Measurements from ENCODE around the gene OR1L8.

Gene OR1L8

DNA sequence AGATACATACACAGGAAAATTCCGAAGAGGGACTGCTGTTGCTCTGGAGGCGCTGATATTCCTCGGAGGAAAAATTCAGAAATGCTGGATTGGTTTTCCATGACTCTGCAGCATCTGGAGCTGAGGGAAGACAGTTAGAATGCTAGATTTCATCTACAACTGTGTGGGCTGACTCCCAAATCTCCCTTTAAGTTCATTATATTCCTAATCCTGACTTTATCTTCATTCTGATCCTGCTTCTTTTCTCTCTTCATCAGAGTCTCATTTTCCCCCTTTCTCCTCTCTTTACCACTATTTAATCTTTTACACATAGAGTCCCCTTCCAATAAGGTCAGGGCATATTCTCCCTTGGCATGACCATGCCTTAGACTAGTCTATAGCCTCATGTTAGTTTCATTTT, 56.0 kb downstream of the OR1L8 start, which contains the start of gene OR1N1:
TSS of gene OR1N1 (minus strand) at position 101 of the 400 bp plus-strand sequence. CDS start at position 101, 0 bp downstream.
- Histone ChIP-seq H3K4me3 (ENCODE audit: low read length) (no peak within 1 kb of the TSS), H3K9me2 (replicated peaks; ENCODE audit: control insufficient read depth, low read length) (no peaks in the 10 kb centered on the region), H3K27me3 (ENCODE audit: control insufficient read depth, low read length) (peaks cover 15% of the 10 kb centered on the region), H3K4me1 (ENCODE audit: control insufficient read depth, low read length) (no peaks in the 10 kb centered on the region), H3K4me2 (ENCODE audit: low read length) (no peak within 1 kb of the TSS), H3K9me3 (ENCODE audit: control insufficient read depth, insufficient read depth, low read length) (no peaks in the 10 kb centered on the region), H3K36me3 (ENCODE audit: control insufficient read depth, low read length) (no peaks in the 10 kb centered on the region), H3F3A (ENCODE audit: control insufficient read depth, insufficient read depth) (no peaks in the 10 kb centered on the region), H3K79me2 (ENCODE audit: control insufficient read depth, low read length) (no peaks in the 10 kb centered on the region), H3K27ac (ENCODE audit: low read depth, low read length) (no peak within 1 kb of the TSS), H4K20me1 (ENCODE audit: control insufficient read depth, insufficient read depth, low read depth, low read length) (no peaks in the 10 kb centered on the region)
- TF ChIP-seq EZH2phosphoT487 (IDR thresholded peaks at IDR 0.05; ENCODE audit: borderline replicate concordance, low read length) = no peak
- TF ChIP-seq, protein P1, sequence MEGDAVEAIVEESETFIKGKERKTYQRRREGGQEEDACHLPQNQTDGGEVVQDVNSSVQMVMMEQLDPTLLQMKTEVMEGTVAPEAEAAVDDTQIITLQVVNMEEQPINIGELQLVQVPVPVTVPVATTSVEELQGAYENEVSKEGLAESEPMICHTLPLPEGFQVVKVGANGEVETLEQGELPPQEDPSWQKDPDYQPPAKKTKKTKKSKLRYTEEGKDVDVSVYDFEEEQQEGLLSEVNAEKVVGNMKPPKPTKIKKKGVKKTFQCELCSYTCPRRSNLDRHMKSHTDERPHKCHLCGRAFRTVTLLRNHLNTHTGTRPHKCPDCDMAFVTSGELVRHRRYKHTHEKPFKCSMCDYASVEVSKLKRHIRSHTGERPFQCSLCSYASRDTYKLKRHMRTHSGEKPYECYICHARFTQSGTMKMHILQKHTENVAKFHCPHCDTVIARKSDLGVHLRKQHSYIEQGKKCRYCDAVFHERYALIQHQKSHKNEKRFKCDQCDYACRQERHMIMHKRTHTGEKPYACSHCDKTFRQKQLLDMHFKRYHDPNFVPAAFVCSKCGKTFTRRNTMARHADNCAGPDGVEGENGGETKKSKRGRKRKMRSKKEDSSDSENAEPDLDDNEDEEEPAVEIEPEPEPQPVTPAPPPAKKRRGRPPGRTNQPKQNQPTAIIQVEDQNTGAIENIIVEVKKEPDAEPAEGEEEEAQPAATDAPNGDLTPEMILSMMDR (IDR thresholded peaks at IDR 0.05; ENCODE audit: low read depth, low read length, poor library complexity, severe bottlenecking) = no peak

- TF ChIP-seq, protein P1 (IDR thresholded peaks at IDR 0.05; ENCODE audit: low read depth, low read length, poor library complexity, severe bottlenecking) = no peak
- TF ChIP-seq EZH2phosphoT487 (IDR thresholded peaks at IDR 0.05; ENCODE audit: borderline replicate concordance, low read length) = no peak
- Histone ChIP-seq H3K9me2 (replicated peaks; ENCODE audit: control insufficient read depth, low read length) (no peaks in the 10 kb centered on the region), H3K27ac (ENCODE audit: low read depth, low read length) (no peak overlapping the region), H4K20me1 (ENCODE audit: control insufficient read depth, insufficient read depth, low read depth, low read length) (no peaks in the 10 kb centered on the region), H3K4me2 (ENCODE audit: low read length) (no peak overlapping the region), H3K4me3 (ENCODE audit: low read length) (no peak overlapping the region), H3K36me3 (ENCODE audit: control insufficient read depth, low read length) (no peaks in the 10 kb centered on the region), H3K4me1 (ENCODE audit: control insufficient read depth, low read length) (no peaks in the 10 kb centered on the region), H3F3A (ENCODE audit: control insufficient read depth, insufficient read depth) (no peaks in the 10 kb centered on the region), H3K27me3 (ENCODE audit: control insufficient read depth, low read length) (peaks cover 15% of the 10 kb centered on the region), H3K9me3 (ENCODE audit: control insufficient read depth, insufficient read depth, low read length) (no peaks in the 10 kb centered on the region), H3K79me2 (ENCODE audit: control insufficient read depth, low read length) (no peaks in the 10 kb centered on the region)
Observed at GRCh38 chr9:122526602-122527001, 56.6 kb downstream of the OR1L8 start.

DNA sequence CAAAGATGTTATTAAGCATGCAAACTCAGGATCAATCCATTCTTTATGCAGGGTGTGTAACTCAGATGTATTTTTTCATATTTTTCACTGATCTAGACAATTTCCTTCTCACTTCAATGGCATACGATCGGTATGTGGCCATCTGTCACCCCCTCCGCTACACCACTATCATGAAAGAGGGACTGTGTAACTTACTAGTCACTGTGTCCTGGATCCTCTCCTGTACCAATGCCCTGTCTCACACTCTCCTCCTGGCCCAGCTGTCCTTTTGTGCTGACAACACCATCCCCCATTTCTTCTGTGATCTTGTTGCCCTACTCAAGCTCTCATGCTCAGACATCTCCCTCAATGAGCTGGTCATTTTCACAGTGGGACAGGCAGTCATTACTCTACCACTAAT, 63.8 kb downstream of the OR1L8 start:
- Histone ChIP-seq H3K36me3 (ENCODE audit: control insufficient read depth, low read length) (no peaks in the 10 kb centered on the region), H3K27me3 (ENCODE audit: control insufficient read depth, low read length) (peaks cover 5% of the 10 kb centered on the region; the same call in 1 of the 2 replicates), H3K27ac (ENCODE audit: low read depth, low read length) (no peak overlapping the region), H3K9me3 (ENCODE audit: control insufficient read depth, insufficient read depth, low read length) (no peaks in the 10 kb centered on the region), H3K4me2 (ENCODE audit: low read length) (no peak overlapping the region), H3K4me3 (ENCODE audit: low read length) (no peak overlapping the region), H3K4me1 (ENCODE audit: control insufficient read depth, low read length) (no peaks in the 10 kb centered on the region), H3K9me2 (replicated peaks; ENCODE audit: control insufficient read depth, low read length) (no peaks in the 10 kb centered on the region), H3K79me2 (ENCODE audit: control insufficient read depth, low read length) (no peaks in the 10 kb centered on the region), H3F3A (ENCODE audit: control insufficient read depth, insufficient read depth) (no peaks in the 10 kb centered on the region), H4K20me1 (ENCODE audit: control insufficient read depth, insufficient read depth, low read depth, low read length) (no peaks in the 10 kb centered on the region)
- no peak for TF ChIP-seq EZH2phosphoT487 (IDR thresholded peaks at IDR 0.05; ENCODE audit: borderline replicate concordance, low read length)
- TF ChIP-seq, protein P1 (IDR thresholded peaks at IDR 0.05; ENCODE audit: low read depth, low read length, poor library complexity, severe bottlenecking) = no peak

Data from DOHH2 (cell line).